ENCODE data around the gene PMS2. TPM values are rescaled to one million over a fixed set of nuclear protein-coding genes. Genes with fewer than 3 reads are reported as not detected.
A peak's percentile ranks its signal among the peaks of the same experiment; 100 is the strongest.
"Not testable (repeated sequence)": the region's sequence is repeated elsewhere in the genome, so short reads cannot be mapped to it uniquely, and the experiment has no call there.

Gene PMS2
- 21.6 TPM for total RNA-seq
- 8.9 TPM for polyA plus RNA-seq (ENCODE audit: insufficient read depth, low read depth, low replicate concordance)
- long read RNA-seq, donor 1, partial matches to known transcripts, result 0 of 2 reads
- long read RNA-seq, donor 1, other reads (novel, unspliced or antisense), result 0 of 2 reads
- long read RNA-seq, donor 2, partial matches to known transcripts, result 0 of 1 reads
- long read RNA-seq, donor 2, other reads (novel, unspliced or antisense), result 0 of 1 reads
- long read RNA-seq, donor 3, partial matches to known transcripts, result 0 of 1 reads
- long read RNA-seq, donor 3, other reads (novel, unspliced or antisense), result 0 of 1 reads
- long read RNA-seq, donor 4, partial matches to known transcripts, result 0 of 1 reads
- long read RNA-seq, donor 4, other reads (novel, unspliced or antisense), result 0 of 1 reads
- long read RNA-seq, donor 5, result 0 reads
- long read RNA-seq, donor 6, partial matches to known transcripts, result 0 of 1 reads
- long read RNA-seq, donor 6, other reads (novel, unspliced or antisense), result 0 of 1 reads
- long read RNA-seq, donor 7, partial matches to known transcripts, result 1 of 4 reads
- long read RNA-seq, donor 7, other reads (novel, unspliced or antisense), result 2 of 4 reads
- long read RNA-seq, donor 8, partial matches to known transcripts, result 0 of 1 reads
- long read RNA-seq, donor 8, other reads (novel, unspliced or antisense), result 0 of 1 reads
- long read RNA-seq, donor 9, result 0 reads
- long read RNA-seq, donor 10, partial matches to known transcripts, result 0 of 2 reads
- long read RNA-seq, donor 10, other reads (novel, unspliced or antisense), result 0 of 2 reads

- Histone ChIP-seq H3K4me3 (ENCODE audit: low read length in 3 of 3) (peak within 1 kb of the TSS; percentile 84 to 94 (median 91)), H3K27me3 (ENCODE audit: control insufficient read depth, insufficient read depth, low read length) (no peaks in the 10 kb centered on the region), H3K9me3 (ENCODE audit: control insufficient read depth in 2 of 3, insufficient read depth in 1 of 3, low read length in 3 of 3) (no peaks in the 10 kb centered on the region), H3K4me1 (ENCODE audit: control insufficient read depth in 2 of 3, insufficient read depth in 2 of 3, low read depth in 1 of 3, low read length in 3 of 3) (peaks cover 0 to 3% (median 2%) of the 10 kb centered on the region in 3 donors), H3K36me3 (ENCODE audit: control insufficient read depth in 2 of 3, insufficient read depth in 3 of 3, low read length in 3 of 3) (peaks cover 0 to 3% (median 0%) of the 10 kb centered on the region in 3 donors), H3K9ac (ENCODE audit: low read length in 3 of 3) (peak within 1 kb of the TSS; percentile 71 to 81 (median 76)), H3K27ac (ENCODE audit: low read depth in 2 of 2, low read length in 2 of 2) (peak within 1 kb of the TSS; percentile 97 to 99)
- FAIRE-seq, result peak; percentile 76
- intact Hi-C loops (cut with DNase I), result no loop called here
- no peak for TF ChIP-seq CTCF (IDR thresholded peaks at IDR 0.05; ENCODE audit: borderline replicate concordance, extremely low read depth, insufficient read depth)
- DNase-seq, result peak; percentile 99 to 100 (median 99)
Observed at GRCh38 chr7:6008668-6009611, at the start of gene PMS2, which contains the start of gene AIMP2. PMS2 (minus strand) TSS chr7:6009049; CDS start chr7:6009019, 30 bp downstream. AIMP2 (plus strand) TSS chr7:6009272; CDS start chr7:6009364, 92 bp downstream.

GRCh38 chr7:6057316-6058129, 48.7 kb upstream of the PMS2 start:
- FAIRE-seq (no peak), DNase-seq (peak in 1 of 5 donors; percentile 22)
- H3K36me3 ChIP-seq (ENCODE audit: control insufficient read depth in 2 of 3, insufficient read depth in 3 of 3, low read length in 3 of 3), result peaks cover 0 to 5% (median 0%) of the 10 kb centered on the region in 3 donors
- intact Hi-C loops (cut with DNase I), result no loop called here
- H3K9me3 ChIP-seq (ENCODE audit: control insufficient read depth in 2 of 3, insufficient read depth in 1 of 3, low read length in 3 of 3), result no peaks in the 10 kb centered on the region
- no peak overlapping the region for H3K27ac ChIP-seq (ENCODE audit: low read depth in 2 of 2, low read length in 2 of 2)
- TF ChIP-seq CTCF (IDR thresholded peaks at IDR 0.05; ENCODE audit: borderline replicate concordance, extremely low read depth, insufficient read depth), result no peak
- peaks cover 0 to 7% (median 5%) of the 10 kb centered on the region in 3 donors for H3K4me1 ChIP-seq (ENCODE audit: control insufficient read depth in 2 of 3, insufficient read depth in 2 of 3, low read depth in 1 of 3, low read length in 3 of 3)
- H3K4me3 ChIP-seq (ENCODE audit: low read length in 3 of 3), result peak overlapping the region; percentile 60 to 95 (median 86)
- no peaks in the 10 kb centered on the region for H3K27me3 ChIP-seq (ENCODE audit: control insufficient read depth, insufficient read depth, low read length)
- H3K9ac ChIP-seq (ENCODE audit: low read length in 3 of 3), result no peak overlapping the region

- TF ChIP-seq CTCF (IDR thresholded peaks at IDR 0.05; ENCODE audit: borderline replicate concordance, extremely low read depth, insufficient read depth), result no peak
- no peak for FAIRE-seq
- Histone ChIP-seq H3K4me3 (ENCODE audit: low read length in 3 of 3) (no peak overlapping the region), H3K27ac (ENCODE audit: low read depth in 2 of 2, low read length in 2 of 2) (no peak overlapping the region), H3K36me3 (ENCODE audit: control insufficient read depth in 2 of 3, insufficient read depth in 3 of 3, low read length in 3 of 3) (peaks cover 0 to 6% (median 0%) of the 10 kb centered on the region in 3 donors), H3K9ac (ENCODE audit: low read length in 3 of 3) (no peak overlapping the region), H3K9me3 (ENCODE audit: control insufficient read depth in 2 of 3, insufficient read depth in 1 of 3, low read length in 3 of 3) (no peaks in the 10 kb centered on the region), H3K4me1 (ENCODE audit: control insufficient read depth in 2 of 3, insufficient read depth in 2 of 3, low read depth in 1 of 3, low read length in 3 of 3) (peaks cover 0 to 7% (median 5%) of the 10 kb centered on the region in 3 donors), H3K27me3 (ENCODE audit: control insufficient read depth, insufficient read depth, low read length) (no peaks in the 10 kb centered on the region)
- DNase-seq, result no peak
- intact Hi-C loops (cut with DNase I), result no loop called here
Observed at GRCh38 chr7:6056616-6057015, 47.8 kb upstream of the PMS2 start.

- H3K4me3 ChIP-seq (ENCODE audit: low read length in 3 of 3); H3K9ac ChIP-seq (ENCODE audit: low read length in 3 of 3); H3K27ac ChIP-seq (ENCODE audit: low read depth in 2 of 2, low read length in 2 of 2); FAIRE-seq; H3K9me3 ChIP-seq (ENCODE audit: control insufficient read depth in 2 of 3, insufficient read depth in 1 of 3, low read length in 3 of 3); H3K4me1 ChIP-seq (ENCODE audit: control insufficient read depth in 2 of 3, insufficient read depth in 2 of 3, low read depth in 1 of 3, low read length in 3 of 3); H3K27me3 ChIP-seq (ENCODE audit: control insufficient read depth, insufficient read depth, low read length); intact Hi-C loops (cut with DNase I): not testable (repeated sequence)
- peaks cover 3 to 11% (median 9%) of the 10 kb centered on the region in 3 donors for H3K36me3 ChIP-seq (ENCODE audit: control insufficient read depth in 2 of 3, insufficient read depth in 3 of 3, low read length in 3 of 3)
- peak in 1 of 5 donors; percentile 14 for DNase-seq
Observed at GRCh38 chr7:6051185-6051584, 42.3 kb upstream of the PMS2 start.

Measured in kidney (tissue), 22 donors.